Erythroblast (primary cell): Measurements from ENCODE around the gene PUDP.
A peak's percentile ranks its signal among the peaks of the same experiment; 100 is the strongest.

Experiments
- DNase-seq, 2 experiments: peaks; one replicate each; lab custom pipeline; 2025; lab: John Stamatoyannopoulos, UW
- GATA1 ChIP-seq: IDR thresholded peaks from 2 replicates; pipeline ENCODE4 v1.6.1; 2011; ENCODE audit warnings: low read depth, mild to moderate bottlenecking, control low read depth, low read length, moderate library complexity
- POLR2A ChIP-seq: IDR thresholded peaks from 2 replicates; pipeline ENCODE4 v1.6.1; 2011; ENCODE audit warnings: mild to moderate bottlenecking, low read length

The PUDP gene

GRCh38 chrX:7159149-7159861, 11.4 kb upstream of the PUDP start:
- TF ChIP-seq POLR2A (no peak), GATA1 (no peak)
- no peak for DNase-seq

GRCh38 chrX:7158468-7158990, 10.6 kb upstream of the PUDP start:
- TF ChIP-seq GATA1 (no peak), POLR2A (no peak)
- no peak for DNase-seq

DNA sequence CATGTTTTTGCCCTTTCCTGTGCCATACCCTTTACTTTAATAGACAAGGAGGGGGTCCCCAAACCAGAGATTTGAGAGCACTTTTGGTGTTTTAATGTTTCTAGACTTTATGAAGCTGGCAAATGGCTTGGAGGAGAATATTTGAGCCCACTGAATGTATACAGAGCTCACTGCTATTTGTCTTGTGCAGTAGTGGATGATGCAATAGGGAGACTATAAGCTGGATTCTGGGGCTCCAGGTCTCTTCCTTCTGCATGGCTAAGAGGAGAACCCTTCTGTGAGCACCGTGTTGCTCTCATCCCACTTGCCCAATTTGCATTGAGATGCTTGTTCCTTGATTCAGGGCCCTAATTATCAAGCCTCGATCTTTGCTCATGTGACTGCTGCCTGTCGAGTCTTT, 8.9 kb upstream of the PUDP start:
- no peak for TF ChIP-seq GATA1
- TF ChIP-seq POLR2A, result no peak
- DNase-seq, result no peak

DNA sequence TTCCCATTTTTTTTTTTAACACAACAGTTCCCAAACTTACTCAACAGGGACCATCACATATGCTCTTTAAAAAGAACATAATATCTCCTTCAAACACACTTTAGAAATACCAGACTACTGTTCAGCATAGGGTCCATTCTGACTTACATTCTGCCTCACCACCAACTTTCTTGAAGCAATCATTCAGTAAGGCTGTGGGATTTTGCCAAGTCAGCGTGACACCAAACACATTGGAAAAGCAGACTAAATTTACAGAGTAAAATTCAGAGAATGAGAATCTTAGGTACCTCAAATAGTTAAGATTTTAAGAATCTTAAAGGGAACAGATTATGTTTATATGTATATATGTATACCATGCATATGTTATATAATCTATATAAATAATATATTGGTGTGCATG, 7.2 kb upstream of the PUDP start:
- no peak for DNase-seq
- no peak for TF ChIP-seq POLR2A
- TF ChIP-seq GATA1, result no peak

DNA sequence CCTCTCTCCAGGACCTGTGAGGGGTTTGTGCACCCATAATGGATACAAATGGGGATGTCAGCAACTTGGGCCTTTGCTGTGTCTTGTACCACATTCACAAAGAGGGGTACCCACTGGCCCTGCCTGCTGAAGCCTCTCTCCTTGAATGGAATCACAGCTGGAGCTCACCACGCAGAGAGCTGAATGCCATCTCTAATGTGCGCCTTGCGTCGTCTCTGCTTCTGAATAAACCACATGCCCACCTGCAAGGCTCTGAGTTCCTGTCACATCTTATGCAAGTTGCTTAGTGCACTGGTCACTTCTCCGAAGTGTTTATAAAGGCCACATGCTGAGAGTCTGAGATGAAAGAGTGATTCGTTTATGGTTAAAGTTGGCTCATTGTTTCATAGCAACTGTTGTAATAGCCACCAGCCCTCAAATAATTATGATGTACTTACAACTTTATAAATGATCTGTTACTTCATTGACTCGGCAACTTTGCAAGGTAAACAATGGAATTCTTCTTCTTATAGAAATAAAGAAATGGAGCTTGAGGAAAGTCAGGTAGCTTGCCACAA, 6.2 kb upstream of the PUDP start:
- DNase-seq, result no peak
- TF ChIP-seq POLR2A, result no peak
- no peak for TF ChIP-seq GATA1

DNA sequence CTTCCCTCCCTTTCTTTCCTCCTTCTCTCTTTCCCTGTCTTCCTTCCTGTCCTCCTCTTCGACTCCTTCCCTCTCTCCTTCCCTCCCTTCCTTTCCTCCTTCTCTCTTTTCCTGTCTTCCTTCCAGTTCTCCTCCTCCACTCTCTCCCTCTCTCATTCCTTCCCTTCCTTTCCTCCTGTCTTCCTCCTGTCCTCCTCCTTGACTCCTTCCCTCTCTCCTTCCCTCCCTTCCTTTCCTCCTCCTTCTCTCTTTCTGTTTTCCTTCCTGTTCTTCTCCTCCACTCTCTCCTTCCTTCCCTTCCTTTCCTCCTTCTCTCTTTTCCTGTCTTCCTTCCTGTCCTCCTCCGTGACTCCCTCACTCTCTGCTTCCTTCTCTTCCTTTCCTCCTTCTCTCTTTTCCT, 5.3 kb upstream of the PUDP start:
- TF ChIP-seq POLR2A, result no peak
- no peak for TF ChIP-seq GATA1
- DNase-seq, result no peak

GRCh38 chrX:7149411-7149810, 1.5 kb upstream of the PUDP start:
- DNase-seq, result no peak
- TF ChIP-seq POLR2A (no peak), GATA1 (no peak)

- TF ChIP-seq POLR2A (no peak), GATA1 (no peak)
- peak in 1 of 2 experiments; percentile 61 for DNase-seq
Measured at GRCh38 chrX:7147413-7147977, 458 bp downstream of the PUDP start, which contains the start of gene STS. TSS of gene STS (plus strand) at chrX:7147712. CDS start at chrX:7253200, 105,488 bp downstream.

DNA sequence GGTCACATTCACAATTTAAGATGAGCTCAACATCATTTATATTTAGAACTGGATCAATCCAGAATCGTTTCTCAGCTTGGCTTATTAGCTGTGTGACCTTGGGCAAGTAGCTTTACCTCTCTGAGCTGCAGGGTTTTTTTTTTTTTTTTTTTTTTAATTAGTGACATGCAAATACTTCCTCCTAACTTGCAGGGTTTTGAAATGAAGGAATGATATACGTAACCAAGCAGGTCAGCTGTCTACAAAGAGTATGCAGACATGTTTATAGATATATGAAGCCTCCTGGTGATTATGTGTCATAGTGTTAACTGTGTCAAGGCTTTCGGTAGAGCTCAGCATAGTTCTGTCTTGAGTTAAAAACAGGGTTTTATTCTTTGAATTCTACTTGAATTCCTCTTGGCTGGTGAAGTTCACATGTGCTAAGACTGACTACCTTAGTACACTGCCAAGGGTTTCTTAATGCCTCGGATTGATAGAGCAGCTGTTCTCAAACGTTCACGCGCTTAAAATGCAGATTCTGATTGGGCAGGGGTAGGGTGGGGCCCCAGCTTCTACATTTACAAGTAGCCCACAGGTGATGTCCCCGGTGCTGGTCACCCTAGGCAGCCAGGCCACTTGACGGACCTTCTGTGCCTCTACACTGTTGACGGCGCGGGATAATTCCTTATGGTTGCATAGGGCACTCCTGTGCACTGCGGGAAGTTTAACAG, 1.1 kb downstream of the PUDP start:
- peak; percentile 53 to 61 for DNase-seq

DNA sequence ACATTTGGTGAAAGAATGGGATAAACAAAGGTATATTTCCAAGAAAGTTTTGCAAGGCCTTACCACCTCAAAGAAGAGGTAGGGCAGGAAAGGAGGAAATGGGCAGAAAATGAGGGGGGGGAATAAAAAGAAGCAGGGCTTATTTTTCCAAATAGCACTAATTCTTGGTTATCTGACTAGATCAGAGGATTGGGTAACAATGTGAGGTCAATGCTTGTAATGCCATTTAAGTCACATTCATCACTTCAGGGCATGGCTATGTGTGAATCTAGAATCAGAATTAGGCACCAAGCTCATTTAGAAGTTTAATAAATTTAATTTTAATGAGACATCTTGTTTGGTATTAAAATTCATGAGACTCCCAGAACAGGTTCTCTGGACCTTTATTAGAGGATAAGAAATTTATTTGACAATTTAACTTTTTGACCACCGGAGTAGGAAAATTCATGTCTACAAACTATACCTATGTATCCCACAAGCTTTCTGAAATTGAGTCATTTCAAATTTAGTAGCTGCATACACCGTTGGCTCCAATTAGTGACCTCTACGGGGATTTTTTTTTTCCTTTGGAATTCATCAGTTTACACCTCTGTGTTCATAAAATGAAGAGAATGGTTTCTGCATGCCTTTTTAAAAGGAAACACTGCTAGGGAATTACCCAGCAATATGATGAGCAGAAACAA, 1.8 kb downstream of the PUDP start:
- TF ChIP-seq POLR2A, result no peak
- TF ChIP-seq GATA1, result no peak
- DNase-seq, result peak; percentile 4 to 18

More for the DNA sequence above, 1.1 kb downstream of the PUDP start:
- no peak for TF ChIP-seq GATA1
- no peak for TF ChIP-seq POLR2A

DNA sequence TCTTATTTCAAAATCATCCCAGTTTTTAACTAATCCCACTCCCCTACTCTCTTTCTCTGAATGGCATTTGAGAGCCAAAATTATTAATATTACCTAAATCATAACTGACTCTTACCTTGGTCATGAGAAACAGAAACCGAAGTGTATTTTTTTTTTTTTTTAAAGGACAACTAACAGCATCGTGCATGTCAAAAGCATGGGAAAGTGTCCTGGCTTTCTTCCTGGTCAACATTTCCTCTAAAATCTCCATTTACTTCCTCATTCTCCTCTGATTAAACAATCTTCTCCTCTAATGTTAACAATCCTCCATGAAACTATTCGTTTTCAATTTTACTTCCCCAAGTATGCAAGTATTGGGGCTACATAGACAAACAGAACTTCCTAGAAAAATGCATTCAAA, 2.5 kb downstream of the PUDP start:
- TF ChIP-seq GATA1, result no peak
- TF ChIP-seq POLR2A, result no peak
- no peak for DNase-seq

- no peak for DNase-seq
Measured at GRCh38 chrX:7143941-7144525, 3.9 kb downstream of the PUDP start.

GRCh38 chrX:7143076-7143475, 4.9 kb downstream of the PUDP start:
- DNase-seq, result no peak
- TF ChIP-seq GATA1, result no peak
- TF ChIP-seq POLR2A, result no peak

More at GRCh38 chrX:7143941-7144525, 3.9 kb downstream of the PUDP start:
- TF ChIP-seq POLR2A, result no peak
- TF ChIP-seq GATA1, result no peak
